Hematopoietic multipotent progenitor cell treated with erythropoietin and hydrocortisone succinate and interleukin-3 and kit ligand, for 6 days (in vitro differentiated cells): ENCODE measurements around the gene SNAI1.

Experiments
- DNase-seq: peaks from one replicate; pipeline ENCODE4 v3.0.0-alpha.2; 2015

SNAI1 gene

DNA sequence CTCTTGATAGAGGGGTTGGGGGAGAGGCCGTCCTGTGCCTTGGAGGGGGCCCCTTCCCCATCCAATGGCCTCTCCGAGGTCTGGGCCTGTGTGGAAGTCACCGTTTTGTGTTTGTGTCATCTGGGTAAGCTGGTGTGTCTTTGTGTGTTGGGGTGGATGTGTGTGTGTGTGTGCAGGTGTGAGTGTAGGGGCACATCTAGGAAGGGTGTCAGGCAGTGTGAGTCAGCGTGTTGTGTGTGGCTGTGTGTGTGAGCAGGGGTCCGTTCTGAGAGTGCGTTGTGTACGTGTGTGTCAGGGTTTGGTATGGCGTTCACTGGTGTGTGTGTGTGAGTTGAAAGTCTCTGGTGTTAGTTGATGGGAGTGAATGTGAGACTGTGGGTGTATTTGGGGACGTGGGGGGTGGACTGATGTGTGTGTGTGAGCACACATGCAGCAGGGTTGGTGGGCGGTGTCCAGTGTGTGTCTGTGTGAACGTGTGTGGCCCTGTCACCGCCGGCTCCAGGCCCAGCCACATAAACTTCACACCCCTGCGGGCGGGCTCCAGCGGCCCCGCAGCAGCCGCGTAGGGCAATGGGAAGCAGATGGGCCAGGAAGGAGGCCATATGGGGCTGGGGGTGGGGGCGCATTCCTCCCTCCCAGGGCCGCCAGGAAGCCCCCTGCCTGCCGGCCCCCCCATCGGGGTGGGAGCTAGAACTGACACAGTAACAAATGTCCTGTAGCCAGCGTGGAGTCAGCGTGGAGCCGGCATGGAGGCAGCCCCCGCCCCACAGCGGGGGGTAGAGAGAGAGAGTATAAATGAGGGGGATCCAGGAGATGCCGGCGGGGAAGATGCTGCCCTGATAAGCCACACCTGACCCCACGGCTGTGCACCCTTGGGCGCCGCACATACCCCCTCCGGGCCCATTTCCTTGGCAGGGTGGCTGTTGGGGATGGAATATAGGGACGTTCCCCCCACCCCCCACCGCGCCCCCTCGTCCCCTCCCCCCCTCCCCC lies 32.1 kb downstream of the SNAI1 start:
- DNase-seq, result no peak

DNA sequence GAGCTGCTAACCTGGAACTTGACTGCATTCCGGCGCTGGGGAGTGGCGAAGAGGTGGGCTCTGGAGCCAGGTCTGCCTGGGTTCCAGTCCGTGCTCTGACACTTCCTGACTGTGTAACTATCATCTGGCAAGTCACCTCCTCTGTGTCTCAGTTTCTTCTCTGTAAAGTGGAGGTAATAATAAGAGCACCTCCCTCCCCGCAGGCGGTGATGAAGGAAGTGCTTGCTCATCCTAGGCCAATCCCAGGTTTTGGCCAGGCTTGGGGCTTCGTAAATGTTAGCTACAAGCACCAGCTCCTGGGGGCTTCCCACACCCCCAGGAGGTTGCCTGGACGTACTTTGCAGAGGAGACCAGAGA lies 32.8 kb downstream of the SNAI1 start:
- no peak for DNase-seq

DNA sequence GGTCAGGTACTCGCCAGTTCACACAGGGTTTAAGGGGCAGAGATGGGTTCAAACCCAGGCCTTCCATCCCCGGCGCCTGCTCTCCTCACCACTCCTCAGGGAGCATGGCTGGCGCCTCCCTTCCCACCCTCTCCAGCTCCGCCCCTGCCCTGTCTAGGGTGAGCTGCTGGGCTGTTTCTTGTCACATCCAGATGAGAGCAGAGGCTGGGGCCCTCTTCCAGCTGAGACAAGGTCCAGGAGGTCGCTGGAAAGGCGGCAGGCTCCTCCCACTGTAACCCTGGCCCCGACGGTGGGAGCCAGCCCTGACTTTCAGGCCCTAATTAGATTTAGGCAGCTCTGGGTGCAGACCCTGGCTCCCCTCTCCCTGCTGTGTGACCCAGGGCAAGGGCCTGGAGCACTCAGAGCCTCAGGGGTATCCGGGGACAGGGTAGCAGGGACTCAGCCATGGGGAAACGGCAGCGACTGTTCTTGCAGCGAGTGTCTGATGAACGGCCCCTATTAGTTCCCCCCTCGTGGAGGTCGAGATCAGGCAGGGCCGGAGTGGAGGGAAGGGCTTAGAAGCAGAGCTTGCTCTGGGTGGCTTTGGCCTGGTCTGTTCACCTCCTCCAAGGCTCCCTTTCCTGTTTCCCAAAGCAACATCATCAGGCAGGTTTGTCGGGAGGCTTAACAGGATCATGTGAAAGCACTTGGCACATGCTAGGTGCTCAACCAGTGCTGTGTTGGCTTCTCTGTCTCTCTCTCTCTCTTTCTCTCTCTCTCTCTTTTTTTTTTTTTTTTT lies 33.4 kb downstream of the SNAI1 start:
- no peak for DNase-seq

DNA sequence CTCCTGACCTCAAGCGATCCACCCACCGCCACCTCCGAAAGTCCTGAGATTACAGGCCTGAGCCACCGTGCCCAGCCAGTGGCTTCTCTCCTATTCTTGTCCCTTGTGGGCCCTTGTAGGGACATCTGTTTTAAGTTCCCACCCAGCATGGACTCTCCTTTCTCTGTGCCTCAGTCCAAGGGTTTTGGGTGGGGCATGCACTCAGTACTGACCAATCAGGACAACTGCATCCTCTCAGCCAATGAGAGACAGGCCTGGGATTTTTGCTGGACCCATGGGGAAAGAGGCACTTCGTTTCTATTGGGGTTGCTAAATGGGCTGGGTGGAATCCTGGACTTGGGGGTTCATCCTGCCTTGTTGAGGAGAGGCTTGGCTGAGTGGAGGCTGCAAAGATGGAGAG lies 34.4 kb downstream of the SNAI1 start:
- no peak for DNase-seq

DNA sequence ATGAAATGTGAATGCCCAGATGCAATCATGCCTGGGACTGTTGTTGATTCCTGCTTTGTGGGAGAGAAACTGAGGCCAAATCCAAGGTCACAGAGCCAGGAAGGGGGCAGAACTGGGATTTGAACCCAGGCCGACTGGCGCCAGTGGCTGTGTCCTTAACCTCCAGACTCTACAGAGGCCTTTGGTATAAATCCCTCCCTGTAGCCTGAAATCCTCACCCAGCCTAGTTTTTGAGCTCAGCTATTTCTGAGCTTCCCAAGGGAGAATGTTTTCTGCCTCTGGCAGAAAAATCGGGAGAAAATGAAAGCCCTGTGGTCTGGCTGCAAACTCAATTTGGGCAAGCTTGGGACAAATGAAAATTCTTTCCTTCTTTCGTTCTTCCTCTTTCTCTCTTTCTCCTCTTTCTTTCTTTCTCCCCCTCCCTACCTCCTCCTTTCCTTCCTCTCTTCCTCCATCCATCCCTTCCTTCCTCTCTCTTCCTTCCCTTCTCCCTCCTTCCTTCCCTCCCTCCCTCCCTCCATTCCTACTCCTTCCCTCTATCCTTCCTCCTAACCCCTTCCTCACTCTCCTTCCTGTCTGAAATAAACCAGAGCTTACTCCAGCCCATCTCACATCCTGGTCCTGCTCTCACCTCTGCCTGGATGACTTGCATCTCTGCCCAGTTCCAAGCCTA lies 34.9 kb downstream of the SNAI1 start:
- DNase-seq, result no peak

DNA sequence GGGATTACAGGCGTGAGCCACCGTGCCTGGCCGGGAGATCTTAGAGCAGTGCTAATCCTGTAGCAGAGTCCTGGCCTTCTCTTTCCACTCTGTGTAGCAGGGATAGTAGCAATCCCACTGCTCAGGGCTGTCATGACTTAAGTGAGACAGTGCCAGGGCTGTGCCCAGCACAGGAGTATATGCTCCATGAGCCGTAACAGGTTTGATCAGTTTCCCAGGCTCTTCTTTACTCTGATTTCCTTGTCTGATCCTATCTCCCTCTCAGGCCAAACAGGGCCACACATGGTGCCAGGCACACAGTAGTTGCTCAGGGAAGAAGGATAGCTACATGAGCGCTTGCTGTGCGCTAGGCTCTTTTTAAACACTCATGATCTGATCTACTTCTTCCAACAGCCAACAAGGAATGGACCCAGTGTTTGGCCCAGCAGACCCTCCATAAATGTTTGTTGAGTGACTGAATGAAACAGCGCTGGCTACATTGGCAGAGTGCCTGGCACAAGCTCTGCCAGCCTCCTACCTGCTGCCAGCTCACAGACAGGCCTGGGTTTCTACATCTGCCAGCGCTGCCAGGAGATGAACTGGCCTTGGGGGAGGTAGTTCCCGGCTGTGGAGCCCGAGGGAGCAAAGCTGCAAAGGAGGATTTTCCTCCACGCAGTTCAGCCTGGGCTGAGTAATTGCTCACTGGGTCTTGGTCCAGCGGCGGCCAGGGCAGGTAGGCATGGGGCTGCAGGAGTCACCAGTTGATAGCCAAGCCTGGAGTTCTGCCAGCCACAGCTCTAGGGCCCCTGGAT lies 36.9 kb downstream of the SNAI1 start:
- DNase-seq, result no peak

DNA sequence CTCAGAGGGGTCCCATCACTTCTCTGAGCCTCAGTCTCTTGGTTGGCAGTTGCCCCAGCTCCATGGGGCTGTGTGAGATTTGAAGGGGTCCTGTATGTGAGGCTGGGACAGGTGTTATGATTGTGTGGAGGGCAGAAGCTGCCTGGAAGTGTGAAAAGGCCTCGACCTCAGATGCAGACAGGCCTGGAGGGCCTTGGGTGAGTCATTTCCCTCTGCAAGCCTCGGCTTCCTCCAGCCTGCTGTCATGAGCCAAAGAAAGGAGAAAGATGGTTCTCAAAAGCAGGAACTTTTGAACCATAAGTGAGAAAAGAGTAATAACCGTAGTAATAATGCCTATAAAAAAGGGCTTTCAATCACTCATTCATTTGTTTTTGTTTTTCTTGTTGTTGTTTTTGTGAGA lies 37.5 kb downstream of the SNAI1 start:
- DNase-seq, result no peak

DNA sequence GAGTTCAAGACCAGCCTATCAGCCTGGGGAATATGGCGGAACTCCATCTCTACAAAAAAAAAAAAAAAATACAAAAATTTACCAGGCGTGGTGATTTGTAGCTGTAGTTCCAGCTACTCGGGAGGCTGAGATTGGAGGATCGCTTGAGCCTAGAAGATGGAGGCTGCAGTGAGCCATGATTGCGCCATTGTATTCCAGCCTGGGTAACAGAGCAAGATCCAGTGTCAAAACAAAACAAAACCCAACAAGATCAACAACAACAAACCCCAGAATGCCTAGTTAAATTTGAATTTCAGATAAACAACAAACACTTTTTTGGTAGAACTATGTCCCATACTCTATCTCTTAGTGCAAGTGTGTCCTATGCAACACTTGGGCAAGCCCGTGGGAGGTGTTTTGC lies 39.9 kb downstream of the SNAI1 start:
- DNase-seq, result no peak

DNA sequence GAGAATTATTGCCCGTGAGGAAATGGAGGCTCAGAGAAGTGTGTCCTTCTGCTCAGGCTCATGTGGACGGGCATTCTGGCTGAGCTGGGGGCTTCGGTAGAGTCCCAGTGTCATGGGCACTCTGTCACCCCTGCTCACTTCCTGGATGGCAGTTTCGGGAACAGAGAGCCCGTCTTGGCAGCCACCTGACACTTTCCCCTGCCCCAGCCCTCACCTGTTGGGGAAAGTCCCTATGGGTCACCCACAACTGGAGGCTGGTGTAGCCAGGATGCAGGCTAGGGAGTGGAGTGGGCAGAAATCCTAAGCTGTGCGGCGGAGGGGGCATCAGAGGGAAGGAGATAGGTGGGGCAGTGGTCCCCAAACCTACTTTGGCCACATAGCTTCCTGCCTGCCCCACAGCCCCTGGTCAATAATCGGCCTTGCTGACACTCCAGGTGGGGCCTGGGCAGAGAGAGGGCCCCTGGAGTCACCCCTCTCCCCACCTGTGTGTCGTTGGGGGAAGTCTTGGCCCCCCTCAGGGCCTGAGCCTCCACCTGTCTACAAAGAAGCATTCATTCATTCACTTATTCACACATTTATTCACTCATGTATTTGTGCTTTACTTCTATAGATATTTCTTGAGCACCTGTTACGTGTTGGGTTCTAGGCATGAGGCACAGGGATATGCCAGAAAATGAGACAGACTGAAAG lies 40.5 kb downstream of the SNAI1 start:
- DNase-seq, result no peak

DNA sequence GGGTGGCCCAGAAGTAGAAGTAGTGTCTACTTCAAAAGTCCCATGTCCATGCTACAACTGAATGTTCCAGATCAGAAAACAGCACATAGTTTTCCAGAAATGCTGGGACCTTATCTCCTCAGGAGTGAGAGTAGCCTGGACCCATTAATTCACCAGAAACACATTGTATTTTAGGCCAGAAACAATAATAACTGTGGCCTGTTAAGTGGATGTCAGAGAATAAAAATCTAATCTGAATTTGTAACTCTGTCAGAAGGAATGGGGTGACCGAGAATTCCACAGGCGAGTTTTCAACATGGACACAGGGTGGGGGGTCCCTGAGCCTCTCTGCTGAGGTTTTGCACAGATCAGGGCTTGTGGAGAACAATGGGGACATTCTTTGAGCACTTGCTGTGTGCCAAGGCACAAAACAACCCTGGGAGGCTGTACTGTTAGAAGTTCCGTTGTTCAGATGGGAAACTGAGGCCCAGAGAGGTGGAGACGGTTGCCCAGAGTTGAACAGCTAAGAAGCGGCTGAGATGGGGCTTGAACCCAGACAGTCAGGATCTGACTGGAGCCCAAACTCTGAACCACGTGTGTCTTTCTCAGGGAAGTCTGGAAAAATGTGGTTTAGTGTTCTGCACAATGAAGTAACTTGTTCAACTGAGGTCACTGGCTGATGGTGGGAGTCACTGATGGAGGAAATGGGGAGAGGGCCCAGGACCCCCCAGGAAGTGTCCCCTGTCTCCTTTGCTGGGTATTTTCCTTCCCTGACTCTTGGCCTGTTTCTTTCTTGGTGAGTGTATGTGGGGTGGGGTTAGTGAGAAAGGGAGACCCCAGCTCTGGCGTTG lies 44.2 kb downstream of the SNAI1 start:
- DNase-seq, result no peak

DNA sequence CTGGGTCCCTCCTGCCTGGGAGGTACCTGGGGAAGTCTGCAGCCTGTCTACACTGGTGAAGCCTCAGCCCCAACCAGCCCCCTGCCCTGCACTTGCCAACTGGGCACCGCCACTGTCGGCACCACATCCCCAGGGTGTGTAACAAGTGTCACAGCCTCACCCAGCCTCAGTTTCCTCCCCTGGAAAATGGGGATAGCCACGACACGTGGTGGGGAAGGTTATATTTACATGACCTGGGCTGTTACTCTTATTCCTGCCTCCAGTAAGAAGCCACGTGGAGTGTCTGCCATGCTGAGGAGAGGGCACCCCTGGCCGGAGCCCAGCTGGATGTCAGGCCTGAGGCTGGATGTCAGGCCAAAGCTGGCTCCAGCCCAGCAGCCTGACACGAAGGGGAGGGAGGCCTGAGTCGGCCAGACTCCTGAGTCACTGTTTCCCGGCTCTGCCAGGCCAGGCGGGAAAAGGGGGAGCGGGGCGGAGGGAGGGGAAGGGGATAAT lies 44.9 kb downstream of the SNAI1 start:
- no peak for DNase-seq

DNA sequence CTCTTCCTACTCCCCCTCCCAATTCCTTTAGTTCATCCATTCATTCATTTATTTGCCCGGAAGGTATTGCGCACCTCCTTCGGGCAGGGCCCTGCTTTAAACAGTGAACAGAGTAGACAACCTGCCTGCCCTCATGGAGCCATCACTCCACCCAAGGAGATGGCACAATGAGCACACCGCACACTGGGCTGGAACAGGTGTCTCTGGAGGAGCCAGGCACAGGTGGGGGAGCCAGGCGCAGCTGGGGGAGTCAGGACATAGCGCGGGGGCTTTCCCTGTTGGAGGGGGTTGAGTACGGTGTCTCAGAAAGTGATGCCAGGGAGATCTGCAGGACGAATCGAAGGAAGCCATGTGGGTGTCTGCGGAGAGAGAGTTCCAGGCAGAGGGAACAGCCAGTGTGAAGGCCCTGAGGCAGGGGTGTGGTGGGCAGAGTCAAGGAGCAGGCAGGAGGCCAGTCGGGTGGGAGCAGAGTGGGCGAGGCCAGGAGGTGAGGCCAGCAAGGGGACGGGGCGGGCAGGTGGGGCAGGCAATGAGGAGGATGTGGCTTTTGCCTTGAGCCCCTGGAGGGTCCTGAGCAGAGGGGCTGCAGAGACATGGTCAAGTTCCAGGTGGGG lies 46.4 kb downstream of the SNAI1 start:
- DNase-seq, result no peak

DNA sequence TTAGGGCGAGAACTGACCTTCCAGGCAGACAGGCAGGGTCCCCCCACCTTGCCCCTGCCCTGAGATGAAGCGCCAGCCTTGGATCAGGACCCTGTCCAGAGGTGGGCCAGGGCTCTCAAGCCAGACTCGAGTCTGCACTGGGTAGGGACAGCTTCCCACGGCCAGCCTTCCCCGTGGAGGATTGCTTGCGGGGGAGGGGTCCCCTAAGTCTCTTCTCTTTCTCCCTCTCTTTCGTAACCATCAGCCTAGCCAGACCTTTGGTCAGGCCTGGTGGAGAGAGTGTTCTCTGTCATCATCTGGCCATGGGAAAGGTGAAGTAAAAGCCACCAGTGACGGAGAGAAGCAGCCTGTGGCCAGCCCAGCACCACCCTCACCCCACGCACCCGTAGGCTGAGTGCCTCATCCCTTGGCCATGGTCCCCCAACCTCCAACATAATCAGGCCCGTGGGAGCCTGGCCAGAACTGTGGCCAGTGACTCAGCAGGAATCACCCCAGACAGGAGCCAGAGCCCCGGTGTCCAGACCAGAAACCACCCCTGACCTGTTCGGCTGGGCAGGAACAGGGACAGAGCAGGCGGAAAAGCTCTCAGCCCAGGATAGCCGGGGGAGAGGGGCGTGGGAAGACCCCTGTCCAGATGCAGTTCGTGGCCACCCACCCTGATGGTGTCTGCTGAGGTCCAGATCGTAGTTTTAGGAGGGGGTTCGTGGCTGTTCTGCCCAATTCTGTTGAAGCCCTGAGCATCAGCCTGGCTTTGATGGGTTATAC lies 47.1 kb downstream of the SNAI1 start:
- DNase-seq, result no peak

DNA sequence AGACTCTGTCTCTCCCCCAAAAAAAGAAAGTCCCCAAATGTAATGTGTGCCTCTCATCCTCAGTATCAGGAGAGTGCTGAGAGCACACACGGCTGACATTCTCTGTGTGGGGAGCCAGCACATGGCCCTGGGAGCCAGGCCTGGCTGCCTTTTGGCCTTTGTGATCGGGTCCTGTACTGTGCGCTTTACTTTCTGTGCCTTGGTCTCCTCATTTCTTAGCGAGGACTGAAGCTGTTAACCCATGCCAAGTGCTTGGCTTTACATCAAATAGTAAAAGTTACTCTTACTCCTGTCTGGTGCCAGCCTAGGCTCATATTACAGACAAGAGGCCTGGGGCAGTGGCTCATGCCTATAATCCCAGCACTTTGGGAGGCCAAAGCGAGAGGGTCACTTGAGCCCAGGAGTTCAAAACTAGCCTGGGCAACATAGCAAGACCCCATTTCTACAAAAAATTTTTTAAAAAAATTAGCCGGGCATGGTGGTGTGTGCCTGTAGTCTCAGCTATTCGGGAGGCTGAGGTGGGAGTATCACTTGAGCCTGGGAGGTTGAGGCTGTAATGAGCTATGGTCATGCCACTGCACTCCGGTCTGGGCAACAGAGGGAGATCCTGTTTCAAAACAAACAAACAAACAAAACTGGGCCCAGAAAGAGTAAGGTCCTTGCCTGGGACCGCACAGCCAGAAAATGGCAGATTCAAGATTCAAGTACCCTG lies 50.3 kb downstream of the SNAI1 start:
- DNase-seq, result no peak

DNA sequence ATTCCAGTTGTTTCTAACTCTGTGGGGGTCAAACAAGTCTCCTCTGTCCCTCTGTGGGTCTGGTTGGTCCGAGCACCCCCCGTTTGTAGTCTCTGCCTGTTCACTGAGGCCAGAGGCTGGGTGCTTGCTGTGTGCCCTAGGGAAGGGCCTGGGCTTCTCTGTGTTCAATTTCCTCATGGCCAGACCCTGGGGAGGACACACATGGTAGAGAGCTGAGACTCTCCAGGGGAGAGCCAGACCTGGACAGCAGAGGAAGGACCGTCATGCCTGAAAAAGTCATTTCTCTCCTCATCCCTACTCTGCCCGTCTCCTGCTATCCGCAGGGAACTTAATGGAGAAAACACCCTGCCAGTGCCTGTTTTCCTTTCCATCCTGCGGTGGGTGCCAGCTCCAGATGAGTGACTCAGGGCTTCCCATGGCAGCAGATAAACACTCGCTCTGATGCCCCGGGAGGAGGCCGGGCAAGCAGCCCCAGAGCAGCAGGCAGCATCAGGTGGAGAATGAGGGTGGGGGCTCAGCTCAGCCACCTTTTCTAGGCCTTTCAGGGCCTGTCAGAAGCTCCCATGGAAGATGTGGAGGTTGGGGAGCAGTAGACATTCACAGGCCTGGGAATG lies 51.9 kb downstream of the SNAI1 start:
- DNase-seq, result no peak

DNA sequence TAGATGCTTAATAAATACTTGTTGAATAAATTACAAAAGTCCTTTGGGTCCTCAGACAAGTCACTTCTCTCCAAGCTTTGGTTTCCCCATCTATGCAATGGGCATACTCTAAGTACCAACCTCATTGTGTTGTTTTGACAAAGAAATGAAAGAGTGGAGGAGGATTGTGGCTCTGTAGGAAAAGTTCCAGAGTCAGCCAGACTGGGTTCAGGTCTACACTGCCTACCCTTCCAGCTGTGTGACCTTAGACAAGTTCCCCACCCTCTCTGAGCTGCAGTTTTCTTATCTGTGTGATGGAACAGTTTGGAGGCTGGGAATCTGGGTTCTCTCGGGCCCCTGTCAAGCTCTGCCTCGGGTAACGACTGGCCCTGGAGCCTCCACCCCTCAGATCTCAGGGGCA lies 53.9 kb downstream of the SNAI1 start:
- DNase-seq, result no peak

DNA sequence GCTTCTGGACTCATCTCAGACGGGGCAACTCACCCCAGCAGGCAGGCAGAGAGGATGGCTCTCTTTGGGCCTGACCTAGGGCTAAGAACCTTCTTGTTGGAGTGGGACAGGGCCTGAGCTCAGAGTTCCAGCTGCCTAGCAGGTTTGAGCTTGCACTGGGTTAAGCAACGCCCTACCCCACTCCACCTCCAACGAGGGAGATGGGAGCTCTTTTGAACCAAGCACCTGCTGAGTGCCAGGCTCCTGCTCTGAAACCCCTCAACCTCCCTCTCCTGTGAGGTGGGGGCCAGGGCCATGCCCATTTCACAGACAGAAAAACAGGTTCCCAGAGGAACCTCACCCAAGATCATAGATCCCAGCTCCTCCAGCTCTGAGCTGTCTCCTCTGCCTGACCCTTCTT lies 54.3 kb downstream of the SNAI1 start:
- no peak for DNase-seq

DNA sequence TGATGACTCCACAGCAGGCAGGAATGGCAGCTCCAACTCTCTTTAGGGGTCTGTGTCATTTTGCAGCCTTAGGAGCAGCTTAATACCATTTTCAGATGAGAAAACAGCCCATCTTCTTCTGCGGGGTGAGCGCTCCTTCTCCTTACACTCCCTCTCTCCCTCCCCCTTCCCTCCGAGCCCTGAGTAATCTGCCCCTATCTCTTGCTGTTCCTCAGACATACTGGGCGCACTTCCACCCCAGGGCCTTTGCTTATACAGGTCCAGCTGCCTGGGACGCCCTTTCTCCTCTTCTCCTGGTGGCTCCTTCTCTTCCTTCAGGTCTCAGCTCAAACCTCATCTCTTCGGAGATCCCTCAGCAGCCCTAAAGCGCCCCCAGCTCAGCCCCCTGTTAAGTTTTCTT lies 54.8 kb downstream of the SNAI1 start:
- no peak for DNase-seq

DNA sequence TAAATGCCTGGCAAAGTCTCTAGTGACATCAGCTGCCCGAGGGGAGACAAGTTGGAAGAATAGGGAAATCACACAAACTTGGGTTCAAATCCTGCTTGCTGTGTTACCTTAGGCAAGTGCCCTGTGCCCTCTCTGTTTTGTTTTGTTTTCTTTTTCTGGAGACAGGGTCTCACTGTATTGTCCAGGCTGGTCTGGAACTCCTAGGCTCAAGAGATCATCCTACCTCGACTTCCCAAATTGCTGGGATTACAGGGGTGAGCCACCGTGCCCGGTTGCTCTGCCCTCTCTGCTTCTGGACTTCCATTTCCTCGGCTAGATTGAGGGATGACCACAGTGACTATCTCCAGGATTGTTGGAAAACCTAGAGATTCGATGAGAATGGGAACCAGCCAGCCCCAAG lies 55.4 kb downstream of the SNAI1 start:
- DNase-seq, result no peak
